Measurements from ENCODE around the gene TMEM184A.

The TMEM184A gene

DNA sequence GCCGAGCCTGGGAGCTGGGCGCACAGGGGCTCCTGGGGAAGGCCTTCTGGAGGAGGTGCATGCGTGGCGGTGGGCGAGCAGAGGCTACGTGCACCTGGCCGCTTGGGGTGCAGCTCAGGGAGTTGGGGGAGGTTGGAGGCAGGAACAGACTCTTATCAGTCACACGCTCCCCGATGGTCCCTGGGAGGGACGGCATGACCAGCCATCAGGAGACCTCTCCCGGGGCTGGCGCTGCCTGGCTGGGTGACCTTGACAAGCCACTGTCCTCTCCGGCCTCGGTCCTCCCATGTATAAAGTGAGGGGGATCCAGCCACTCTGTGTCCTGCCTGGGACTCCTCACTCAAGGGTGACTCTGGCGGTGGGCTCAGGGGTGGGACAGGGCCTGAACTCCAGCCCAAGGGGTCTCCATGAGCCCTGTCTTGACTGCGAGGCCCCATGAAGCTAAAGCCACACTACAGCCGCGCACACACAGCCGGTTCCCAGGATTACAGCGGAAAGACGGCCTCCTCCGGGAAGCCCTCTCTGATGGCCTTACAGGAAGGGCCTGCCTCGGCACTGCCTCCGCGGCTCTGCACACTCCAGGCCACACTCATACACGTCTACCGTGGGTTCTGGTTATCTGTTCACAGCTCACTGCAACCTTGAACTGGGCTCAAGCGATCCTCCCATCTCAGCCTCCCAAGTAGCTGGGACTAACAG lies 2.3 kb downstream of the TMEM184A start:
- in situ Hi-C loops (cut with HindIII; ENCODE audit: low sequenced_read_pairs): no loop called here

DNA sequence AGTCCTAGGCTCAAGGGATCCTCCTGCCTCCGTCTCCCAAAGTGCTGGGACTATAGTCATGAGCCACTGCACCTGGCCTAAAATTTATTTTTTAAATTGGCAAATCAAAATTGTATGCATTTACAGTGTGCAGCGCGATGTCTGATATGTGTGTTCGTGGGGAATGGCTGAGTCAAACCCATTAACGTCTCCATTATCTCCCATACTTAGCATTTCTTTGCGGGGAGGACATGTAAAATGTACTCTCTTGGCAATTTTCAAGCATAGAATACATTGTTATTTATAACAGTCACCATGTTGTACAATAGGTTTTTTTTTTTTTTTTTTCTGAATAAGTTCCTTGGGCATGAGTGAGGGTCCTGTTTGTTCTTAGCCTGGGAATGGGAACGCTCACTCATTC lies 3.8 kb downstream of the TMEM184A start:
- in situ Hi-C loops (cut with HindIII; ENCODE audit: low sequenced_read_pairs): no loop called here

DNA sequence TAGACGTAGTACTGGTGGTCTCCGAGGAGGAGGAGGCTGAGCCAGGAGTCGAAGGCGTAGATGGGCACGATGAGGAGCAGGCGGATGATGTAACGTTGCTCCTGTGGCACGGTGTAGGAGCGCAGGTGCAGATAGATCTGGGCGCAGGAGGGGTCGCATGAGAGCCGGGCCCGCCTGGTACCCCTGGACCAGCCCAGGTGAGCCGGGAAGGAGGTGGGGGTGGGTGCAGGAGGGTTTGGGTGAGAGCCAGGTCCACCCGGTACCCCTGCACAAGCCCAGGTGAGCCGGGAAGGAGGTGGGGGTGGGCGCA lies 5.2 kb downstream of the TMEM184A start:
- in situ Hi-C loops (cut with HindIII; ENCODE audit: low sequenced_read_pairs): no loop called here

DNA sequence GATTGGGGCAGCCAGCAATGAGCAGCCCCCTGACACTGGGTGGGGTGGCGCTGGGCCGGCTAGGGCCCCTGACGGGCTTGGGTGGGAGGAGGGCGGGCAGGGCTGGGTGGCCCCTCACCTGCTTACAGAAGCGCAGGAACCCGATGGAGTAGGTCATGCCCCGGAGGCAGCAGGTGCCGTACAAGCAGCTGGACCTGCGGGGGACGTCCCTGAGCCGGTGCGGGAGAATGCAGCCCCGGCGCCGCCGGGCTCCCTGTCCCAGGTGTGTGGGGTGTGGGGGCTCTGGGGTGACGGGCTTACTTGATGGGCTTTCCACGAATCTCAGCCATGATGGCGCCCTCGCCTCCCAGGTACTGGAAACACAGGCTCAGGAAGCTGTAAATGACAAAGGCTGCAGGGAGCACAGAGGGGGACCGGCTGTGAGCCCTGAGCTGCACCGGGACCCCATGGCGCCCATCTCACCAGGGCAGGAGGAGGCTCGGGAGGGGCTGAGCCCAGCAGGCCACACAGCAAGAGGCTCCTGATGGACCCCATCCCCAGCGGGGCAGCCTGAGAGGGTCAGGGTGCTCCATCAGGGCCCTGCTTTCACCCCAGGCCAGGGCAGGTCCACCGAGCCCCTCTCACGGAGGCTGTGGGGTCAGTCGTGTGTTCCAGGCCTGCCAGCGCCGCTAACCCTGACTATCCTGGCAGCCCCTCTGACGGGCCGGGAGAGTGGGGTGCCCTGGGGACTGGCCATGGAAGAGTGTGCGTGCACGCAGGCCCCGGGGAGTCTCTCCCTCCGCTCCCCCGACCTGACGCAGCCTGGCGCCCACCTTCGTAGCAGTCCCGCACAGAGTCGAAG lies 5.8 kb downstream of the TMEM184A start:
- in situ Hi-C loops (cut with HindIII; ENCODE audit: low sequenced_read_pairs): no loop called here

DNA sequence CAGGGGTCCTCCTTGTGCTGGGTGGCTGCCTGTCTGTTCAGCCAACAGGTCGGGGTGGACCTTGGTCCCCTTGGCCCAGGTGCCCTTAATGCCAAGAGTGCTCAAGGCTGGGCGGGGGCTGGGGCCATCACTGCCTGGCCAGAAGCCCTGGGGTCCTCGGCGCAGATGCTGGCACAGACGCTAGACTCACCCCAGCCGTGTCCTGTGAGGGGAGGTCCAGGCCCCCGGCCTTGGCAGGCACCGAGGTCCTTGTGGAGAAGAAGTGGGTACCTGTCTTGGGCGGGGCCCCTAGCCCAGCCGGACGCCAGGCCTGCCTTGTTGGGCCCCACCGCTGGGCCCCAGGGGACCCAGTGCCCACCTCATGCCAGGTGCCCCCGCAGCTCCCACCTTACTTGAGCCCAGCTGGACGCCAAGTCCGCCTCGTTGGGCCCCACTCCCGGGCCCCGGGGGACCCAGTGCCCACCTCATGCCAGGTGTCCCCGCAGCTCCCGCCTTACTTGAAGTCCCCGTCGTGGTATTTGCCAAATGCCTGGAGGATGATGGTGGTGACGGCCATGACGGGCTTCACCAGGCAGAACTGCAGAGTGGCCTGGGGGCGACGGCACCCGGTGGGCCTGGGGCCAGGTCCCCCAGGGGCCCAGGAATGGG lies 6.5 kb downstream of the TMEM184A start:
- in situ Hi-C loops (cut with HindIII; ENCODE audit: low sequenced_read_pairs): no loop called here

DNA sequence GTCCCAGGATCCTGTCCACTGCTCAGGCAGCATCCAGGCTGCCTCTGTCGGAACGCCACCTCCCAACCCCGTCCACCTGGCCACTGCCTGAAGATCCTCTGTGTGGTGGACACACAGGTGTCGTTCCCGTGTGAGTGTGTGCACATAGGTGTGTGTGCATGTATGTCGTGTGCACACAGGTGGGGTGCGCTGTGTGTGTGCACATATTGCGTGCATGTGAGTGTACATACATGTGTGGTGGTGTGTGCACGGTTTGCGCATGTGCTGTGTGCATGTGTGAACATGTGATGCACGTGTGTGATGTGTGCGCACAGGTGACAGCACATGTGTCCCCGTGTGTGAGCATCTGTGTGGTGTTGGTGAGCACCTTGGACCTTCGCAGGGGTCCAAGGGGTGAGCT lies 7.1 kb downstream of the TMEM184A start:
- in situ Hi-C loops (cut with HindIII; ENCODE audit: low sequenced_read_pairs): no loop called here

DNA sequence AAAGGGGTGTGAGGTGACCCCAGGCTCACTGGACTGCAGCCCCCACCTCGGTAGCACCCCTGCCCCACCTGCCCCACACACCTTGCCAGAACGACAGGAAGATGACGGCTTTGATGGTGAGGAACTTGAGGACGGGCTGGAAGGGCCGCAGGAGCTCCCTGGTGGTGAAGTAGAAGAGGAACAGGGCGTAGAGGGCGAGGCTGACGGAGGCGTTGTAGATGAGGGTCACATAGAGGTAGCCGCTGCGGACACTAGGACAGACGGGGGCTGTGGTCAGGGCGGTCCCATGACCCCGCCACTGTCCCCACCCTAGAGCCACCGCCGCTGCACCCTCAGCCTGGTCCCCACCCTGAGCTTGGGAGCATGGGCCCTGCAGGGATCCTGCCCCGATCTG lies 7.6 kb downstream of the TMEM184A start:
- in situ Hi-C loops (cut with HindIII; ENCODE audit: low sequenced_read_pairs): no loop called here

DNA sequence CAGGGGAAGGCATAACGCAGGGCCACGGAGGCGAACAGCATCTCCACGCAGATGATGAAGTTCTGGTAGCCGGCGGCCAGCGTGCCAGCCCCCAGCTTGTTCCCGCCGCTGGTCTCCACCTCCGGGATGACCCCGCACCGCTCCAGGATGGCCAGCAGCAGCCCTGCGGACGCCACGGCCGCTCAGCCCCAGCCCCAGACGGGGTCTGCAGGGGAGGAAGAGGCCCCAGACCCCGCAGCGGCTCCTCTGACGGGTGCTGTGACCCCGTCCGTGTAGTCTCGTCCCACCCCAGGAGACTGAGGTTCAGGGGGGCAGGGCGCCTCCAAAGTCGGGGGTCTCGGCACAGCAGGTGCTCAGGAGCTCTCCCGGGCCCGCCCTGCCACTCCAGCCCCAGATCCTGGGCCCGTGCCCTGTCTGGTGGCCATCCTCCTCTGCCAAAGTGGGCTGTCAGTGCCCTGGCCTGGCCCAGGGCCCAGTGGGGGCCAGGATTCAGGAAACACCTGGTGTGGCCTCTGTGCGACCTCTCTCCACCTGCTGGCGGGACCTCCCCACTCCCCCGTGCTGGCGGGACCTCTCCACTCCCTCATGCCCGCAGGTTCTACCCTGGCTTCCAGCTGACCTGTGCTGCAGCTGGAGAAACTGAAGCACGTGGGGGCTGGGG lies 8.1 kb downstream of the TMEM184A start:
- in situ Hi-C loops (cut with HindIII; ENCODE audit: low sequenced_read_pairs): no loop called here

DNA sequence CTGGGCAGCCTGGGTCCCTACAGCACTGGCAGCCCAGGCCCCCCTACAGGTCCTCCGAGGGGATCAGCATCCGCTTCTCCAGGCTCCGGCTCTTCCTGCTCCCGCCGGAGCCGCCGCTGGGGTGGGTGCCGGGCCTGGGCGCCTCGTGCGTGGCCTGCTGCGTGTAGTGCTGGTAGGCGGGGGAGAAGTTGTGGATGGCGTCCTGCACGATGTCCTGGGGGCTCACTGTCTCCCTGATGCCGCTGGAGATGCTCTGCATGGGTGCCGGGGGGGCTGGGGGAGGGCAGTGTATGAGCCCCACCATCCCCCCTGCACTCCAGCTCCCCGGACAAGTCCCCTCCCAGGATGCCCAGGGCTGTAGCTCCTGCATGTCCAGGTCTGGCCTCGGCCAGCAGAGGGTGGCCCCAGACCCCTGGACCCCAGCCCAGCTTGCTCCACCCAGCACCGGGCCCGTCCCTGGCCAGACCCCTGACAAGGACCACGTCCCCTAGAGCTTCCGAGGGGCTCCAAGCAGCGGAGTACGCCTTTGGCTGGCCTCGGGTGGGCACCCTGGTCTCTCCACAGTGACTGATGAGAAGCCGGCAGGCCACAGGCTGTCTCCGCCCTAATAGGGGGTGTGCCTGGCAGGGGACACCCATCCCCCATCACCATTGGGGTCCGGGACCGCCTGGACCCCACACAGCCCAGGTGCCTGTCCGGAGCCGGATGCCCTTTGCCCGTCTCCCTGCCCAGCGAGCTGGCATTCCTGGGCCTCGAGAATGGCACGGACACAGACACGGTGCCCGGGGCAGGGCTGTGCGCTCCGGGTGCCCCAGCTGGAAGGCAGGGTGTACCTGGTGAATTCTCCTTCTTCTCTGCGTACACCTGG lies 8.9 kb downstream of the TMEM184A start:
- in situ Hi-C loops (cut with HindIII; ENCODE audit: low sequenced_read_pairs): no loop called here

DNA sequence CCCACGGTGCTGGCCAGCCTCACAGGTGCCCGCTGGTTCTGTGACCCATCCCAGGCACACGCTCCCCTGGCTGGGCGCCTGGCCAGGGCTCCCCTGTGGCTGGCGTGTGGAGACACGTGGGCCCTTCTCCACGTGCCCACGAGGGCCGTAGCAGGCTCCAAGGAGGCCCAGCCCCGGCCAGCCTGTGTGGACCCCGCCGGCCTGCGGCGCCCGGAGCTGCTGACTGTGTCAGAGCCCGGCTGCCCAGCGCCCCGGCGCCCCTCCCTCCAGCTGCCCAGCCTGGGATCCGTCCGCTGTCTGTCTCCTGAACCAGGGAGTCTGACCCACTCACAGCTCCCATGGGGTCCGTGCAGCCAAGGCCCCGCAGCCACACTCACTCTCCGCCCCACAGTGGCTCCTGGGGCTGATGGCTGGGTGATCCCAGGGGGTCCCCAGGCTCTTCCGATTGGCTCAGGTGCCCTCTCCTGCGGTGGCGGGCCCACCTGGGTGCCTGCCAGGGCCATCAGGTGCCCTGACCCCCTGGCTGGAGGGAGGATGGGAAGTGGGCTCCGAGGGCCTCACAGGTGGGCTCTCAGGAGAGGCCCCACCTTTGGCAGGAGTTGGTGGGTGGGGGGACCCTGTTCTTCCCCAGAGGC lies 9.6 kb downstream of the TMEM184A start:
- in situ Hi-C loops (cut with HindIII; ENCODE audit: low sequenced_read_pairs): no loop called here

DNA sequence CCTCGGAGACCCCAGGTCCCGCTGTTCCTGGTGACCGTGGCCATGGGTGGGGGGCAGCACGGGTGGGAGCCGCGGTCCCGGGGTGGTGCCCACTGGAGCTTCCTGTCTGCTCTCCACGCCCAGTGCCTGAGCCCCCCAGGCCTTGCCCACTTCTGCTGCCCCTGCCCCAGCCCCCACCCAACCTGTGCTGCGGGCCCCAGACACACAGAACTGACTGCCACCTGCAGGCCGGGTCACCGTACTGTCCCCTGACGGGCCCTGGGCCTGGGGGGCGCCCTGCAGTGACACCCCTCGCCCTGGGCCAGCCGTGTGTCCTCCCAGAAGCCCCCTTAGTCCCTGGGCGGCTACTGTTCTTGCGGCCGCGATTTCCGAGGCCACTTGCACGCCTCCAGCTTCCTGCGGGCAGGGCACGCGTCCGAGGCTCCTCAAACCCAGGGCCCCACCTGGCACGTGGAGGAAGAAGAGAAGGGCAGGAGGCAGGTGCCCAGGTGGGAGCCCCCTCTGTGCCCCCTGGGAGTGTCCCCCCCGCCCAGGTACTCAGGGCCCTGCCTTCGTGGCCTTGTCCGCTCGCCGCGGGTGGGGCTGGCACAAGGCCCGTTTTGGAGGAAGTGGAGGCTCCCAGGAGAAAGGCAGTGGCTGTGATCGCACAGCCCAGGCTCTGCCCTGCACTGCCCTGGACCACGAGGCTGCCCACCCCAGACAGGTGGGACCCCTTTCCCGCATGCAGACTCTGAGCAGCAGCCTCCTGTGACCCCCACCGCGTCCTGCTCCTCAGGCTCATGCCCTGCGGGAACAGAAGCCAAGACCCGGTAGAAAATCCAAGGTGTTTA lies 10.4 kb downstream of the TMEM184A start:
- in situ Hi-C loops (cut with HindIII; ENCODE audit: low sequenced_read_pairs): no loop called here

DNA sequence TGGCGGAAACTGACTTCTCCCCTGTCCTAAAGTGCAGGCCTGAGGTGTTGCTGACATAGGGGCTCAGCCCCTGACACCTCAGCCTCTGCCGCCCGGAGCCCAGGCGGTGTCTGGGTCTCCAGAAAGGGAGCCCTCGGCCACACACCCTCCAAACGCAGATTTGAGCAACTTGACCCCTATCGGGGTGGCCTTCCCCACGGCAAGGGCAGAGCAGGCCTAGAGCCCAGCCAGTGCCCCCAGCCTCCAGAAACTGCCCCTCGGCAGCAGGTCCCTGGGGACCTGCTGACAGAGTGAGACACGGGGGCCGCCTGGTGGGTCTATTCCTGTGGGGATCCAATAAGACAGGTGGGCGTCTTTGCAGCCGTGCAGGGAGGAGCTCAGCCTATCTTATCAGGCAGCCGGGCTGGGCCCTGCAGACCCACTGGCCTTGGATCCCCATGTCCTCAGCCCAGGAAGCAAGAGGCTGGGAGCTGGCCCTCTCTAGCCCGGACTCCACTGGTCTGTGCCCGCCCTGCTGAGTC lies 11.0 kb downstream of the TMEM184A start:
- in situ Hi-C loops (cut with HindIII; ENCODE audit: low sequenced_read_pairs): no loop called here

DNA sequence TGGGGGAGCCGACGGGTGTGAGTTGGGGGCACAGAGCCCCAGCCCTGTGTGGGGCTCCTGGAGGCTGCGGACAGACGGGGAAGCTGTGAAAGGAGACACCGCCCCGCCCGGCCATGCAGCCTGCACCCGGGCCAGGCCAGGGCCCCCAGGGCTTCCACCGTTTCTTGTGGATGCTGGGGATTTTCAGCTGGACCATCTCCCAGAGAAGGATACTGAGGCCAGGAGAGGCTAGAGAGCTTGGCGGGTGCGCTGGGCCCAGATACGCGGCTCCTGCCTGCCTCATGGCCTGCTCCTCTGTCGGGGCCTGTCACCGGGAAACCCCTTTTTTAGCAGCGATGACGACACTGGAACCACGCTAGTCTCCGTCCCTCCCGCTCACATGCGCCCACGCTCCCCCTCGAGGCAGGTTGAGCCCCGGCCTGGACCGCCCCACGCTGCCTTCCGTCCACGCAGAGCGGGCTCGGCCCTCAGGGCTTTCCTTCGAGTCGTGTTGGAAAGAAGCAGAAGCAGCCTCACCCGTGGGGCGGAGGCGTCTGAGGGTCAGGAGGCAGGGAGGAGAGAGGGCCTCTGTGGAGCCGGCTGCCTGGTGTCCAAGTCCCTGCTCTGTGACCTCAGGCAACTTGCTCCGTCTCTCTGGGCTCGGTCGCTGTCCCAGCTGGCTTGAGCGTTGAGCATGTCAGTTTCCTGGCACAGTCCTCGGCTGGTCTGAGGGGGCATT lies 11.7 kb downstream of the TMEM184A start:
- in situ Hi-C loops (cut with HindIII; ENCODE audit: low sequenced_read_pairs): no loop called here

DNA sequence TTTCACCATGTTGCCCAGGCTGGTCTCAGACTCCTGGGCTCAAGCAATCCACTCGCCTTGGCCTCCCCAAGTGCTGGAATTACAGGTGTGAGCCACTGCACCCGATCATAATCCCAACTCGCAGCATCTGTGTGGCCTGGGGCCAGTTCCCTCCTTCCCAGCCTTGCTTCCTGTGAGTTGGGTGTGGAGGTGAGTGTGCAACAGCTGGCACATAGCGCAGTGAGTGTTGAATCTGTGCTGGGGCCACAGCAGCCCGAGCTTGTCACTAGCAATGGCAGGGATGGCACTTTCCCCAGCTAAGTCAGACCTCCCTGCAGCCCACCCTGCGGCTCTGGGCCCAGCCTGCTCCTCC lies 12.2 kb downstream of the TMEM184A start:
- in situ Hi-C loops (cut with HindIII; ENCODE audit: low sequenced_read_pairs): no loop called here

DNA sequence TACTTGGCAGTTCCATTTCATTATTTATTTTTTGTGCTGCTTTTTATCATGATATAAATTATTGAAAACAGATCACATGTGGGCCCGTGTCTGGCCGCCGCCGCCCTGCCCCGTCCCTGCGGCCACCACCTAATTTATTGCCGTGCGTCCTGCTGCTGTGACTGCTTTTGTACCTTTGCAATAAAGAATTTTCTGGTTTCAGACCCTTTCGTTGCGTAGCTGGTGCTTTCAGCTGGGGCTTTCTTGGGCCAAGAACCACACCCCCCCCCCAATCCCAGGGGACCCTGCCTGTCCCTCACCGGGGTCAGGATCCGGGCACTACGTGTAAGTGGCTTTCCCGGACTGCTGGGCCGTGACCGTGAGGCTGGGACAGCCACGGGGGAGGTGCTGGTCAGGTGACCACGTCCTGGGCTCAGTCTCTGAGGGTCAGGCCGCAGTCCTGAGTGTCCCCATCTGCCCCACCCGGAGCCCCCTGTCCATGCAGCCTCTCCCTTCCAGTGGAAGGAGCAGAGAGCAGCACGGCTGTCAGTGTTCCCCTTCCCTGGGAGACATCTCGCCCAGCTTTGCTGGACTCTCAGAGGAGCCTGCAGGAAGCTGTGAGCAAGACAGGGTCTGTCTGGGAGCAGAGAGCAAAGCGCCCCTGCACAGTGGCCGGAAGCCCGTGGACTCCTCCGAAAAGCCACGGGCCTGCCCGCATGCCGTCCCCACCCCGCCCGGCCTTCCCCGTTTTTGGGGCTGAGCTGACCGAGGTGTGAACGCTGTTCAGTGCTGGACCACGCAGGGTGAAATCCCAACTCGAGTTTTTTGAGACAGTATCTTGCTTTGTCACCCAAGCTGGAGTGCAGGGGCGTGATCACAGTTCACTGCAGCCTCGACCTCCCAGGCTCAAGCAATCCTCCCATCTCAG lies 12.9 kb downstream of the TMEM184A start:
- in situ Hi-C loops (cut with HindIII; ENCODE audit: low sequenced_read_pairs): no loop called here

DNA sequence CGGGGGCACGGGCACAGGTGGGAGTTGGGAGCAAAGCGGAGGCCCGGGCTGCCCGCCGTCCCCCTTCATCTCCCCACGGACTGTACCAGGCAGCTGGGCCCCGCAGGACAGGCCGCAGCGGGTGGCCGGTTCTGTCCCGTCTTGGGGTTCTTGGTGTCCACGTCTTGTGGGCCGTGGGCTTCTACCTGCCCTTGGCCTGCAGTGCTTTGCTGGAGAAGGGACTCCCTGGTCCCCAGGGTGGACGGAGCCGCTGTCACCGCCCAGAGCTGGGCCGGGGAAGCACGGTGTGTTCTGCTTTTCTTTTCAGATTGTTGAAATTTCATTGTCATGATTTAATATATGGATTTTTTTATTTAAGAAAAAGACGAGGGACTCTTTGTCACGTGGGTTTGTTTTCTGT lies 13.7 kb downstream of the TMEM184A start:
- in situ Hi-C loops (cut with HindIII; ENCODE audit: low sequenced_read_pairs): no loop called here

DNA sequence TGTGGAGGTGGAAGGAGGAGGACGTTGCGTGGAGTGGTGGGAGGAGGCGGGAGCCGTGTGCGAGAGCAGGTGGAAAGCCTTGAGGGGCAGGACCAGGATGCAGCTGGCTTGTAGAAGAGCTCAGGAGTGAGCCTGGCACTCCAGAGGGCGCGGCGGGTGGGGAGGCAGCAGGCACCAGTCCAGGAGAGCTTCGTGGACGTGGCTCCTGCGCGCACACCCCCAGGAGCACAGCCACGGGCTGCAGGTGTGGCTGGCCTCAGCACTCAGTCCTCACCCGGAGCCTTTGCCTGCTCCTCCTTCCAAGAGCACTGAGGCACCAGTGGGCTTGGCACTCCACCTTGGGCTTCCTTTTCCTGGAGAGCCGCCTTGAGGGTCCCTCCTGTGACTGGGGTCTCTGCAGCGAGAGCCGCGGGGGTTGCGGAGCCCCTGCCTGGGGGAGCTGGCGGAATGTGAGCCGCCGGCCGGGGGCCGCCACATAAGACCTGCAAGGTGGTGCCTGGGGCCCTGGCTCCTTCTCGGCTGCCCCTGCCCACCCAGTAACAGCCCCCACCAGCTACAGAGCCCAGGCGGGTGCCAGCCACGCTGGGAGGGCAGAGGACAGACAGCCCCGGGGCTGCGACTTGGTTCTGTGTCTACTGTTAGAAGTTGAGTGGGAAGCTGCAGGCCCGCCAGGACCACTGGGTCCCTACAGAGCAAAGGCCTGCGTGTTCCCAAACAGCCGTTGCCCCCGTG lies 14.4 kb downstream of the TMEM184A start:
- in situ Hi-C loops (cut with HindIII; ENCODE audit: low sequenced_read_pairs): no loop called here
